Kidney epithelial cell (primary cell): Measurements from ENCODE around the gene C15orf39. TPM values are rescaled to one million over a fixed set of nuclear protein-coding genes. Genes with fewer than 3 reads are reported as not detected.
"Not testable (repeated sequence)": the region's sequence is repeated elsewhere in the genome, so short reads cannot be mapped to it uniquely, and the experiment has no call there.

ENCODE experiments used
- DNase-seq: peaks from one replicate; pipeline ENCODE4 v3.0.0-alpha.2; 2010; ENCODE audit warnings: low read depth
- H3K27me3 ChIP-seq: 2 replicates; pipeline ENCODE4 v1.6.0; 2011; ENCODE audit warnings: low read length; ENCODE audit not compliant: control insufficient read depth, insufficient read depth
- H3K36me3 ChIP-seq: 2 replicates; pipeline ENCODE4 v1.5.1; 2011; ENCODE audit warnings: low read length; ENCODE audit not compliant: control insufficient read depth, insufficient read depth
- H3K4me3 ChIP-seq: 2 replicates; pipeline ENCODE4 v1.5.1; 2011; ENCODE audit warnings: low read depth, mild to moderate bottlenecking, control low read depth, low read length
- CTCF ChIP-seq: IDR thresholded peaks from 2 replicates; pipeline ENCODE4 v1.5.1; 2011; ENCODE audit warnings: mild to moderate bottlenecking, moderate library complexity, low read length, control low read depth, inconsistent platforms; ENCODE audit not compliant: insufficient read depth, poor library complexity, severe bottlenecking
- total RNA-seq: library from RNA; depleted of rRNA; stranded (reverse); fragments of >200 nt; gene quantifications from 2 replicates; pipeline ENCODE4 v1.2.3, GENCODE V29; 2015

C15orf39 gene
- total RNA-seq, 1 donor from 2014 or later, result 26.8 TPM

DNA sequence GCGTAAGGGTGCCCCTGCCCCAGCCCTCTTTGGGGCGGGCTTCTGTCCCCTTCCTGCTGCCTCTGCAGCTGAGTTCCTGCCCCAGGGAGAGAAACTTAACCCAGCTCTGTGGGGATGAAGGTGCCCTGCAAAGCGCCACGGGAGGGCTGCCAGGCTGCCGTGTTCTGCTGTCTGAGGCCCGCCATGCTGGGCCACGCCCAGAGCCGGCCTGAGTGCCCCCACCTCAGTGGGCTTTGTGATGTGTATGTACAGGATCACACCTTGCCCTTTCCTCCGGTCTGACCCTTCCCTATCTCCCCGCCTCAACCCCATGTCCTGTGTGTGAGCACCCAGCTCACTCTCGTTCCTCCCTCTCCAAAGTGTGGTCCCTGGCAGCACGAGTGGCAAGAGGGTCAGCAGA lies 22.6 kb downstream of the C15orf39 start:
- no peak for DNase-seq
- no peaks in the 10 kb centered on the region for H3K36me3 ChIP-seq
- no peak for TF ChIP-seq CTCF
- H3K27me3 ChIP-seq, result peaks cover 2% of the 10 kb centered on the region
- no peak overlapping the region for H3K4me3 ChIP-seq

- not testable (repeated sequence) for H3K27me3 ChIP-seq, DNase-seq, H3K4me3 ChIP-seq, H3K36me3 ChIP-seq
Observed at GRCh38 chr15:75225102-75225836, 23.6 kb downstream of the C15orf39 start.

DNA sequence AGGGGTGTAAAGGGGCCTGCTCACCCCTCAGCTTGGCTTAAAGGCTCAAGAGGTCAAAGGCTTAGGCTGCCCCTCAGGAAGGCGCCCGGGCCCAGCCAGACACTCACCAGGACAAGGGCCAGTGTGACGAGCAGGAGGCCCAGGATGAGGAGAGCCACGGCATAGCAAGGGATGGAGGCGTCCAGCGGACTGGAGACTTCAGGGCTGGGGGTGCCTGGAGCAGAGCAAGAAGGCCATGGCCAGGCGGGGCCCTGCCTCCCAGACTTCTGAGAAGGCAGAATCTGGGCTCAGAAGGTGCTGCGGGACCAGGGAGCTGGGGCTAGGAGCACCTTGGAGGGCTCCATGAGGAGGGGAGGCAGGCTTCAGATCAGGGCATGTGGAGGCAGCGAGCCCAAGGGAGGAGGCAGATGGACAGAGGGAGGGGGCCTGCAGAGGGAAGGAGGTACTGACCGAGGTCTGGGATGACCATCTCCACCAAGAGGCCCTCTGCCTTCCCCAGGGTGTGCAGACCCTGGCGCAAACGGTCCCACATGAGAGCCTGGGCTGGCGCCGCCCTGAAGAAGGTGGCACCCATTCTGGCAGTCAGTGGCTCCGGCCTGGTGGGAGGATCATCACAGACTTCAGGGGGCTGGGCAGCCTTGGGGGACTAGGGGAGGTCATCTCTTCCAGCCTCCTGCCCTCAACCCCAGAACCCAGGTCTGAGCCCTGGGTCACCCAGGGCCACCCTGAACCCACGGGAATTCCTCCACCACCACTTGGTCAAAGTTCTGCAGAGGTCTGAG lies 24.5 kb downstream of the C15orf39 start:
- Histone ChIP-seq H3K36me3 (no peaks in the 10 kb centered on the region), H3K4me3 (no peak overlapping the region), H3K27me3 (peaks cover 2% of the 10 kb centered on the region)
- no peak for TF ChIP-seq CTCF
- no peak for DNase-seq

GRCh38 chr15:75227112-75227511 lies 25.4 kb downstream of the C15orf39 start:
- H3K36me3 ChIP-seq, H3K27me3 ChIP-seq, DNase-seq, H3K4me3 ChIP-seq: not testable (repeated sequence)

DNA sequence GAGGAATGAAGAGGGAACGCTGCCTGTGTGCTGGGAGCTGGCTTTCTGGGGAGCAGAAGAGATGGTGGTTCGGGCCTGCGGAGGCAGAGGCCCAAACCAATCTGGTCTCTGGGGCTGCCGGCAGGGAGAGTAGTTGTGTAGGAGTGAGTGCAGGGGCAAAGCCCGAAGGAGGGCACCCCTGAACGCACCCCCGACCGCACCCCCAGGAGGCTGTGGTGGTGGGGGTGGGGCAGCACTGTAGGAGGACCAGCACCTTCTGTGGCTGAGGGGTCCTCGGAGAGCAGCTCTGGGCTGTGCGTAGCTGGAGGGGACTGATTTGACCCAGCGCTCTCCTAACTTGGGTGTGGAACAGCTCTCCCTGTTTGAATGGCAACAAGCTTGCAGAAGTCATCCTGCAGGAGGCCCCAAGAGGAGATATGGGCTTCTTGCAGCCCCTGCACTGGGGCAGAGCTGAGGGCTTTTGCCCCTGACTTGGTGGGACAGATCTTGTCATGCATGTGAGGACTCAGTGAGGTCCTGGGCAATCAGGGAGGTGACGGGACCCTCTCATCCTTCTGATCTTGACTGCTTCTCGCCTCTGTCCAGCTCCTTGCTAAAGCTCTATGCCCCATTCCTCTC lies 26.1 kb downstream of the C15orf39 start:
- TF ChIP-seq CTCF, result no peak
- Histone ChIP-seq H3K27me3 (peaks cover 2% of the 10 kb centered on the region), H3K4me3 (no peak overlapping the region), H3K36me3 (no peaks in the 10 kb centered on the region)
- DNase-seq, result no peak

GRCh38 chr15:75228787-75229186 lies 27.1 kb downstream of the C15orf39 start:
- DNase-seq, result no peak
- no peak for TF ChIP-seq CTCF
- H3K27me3 ChIP-seq, result peaks cover 6% of the 10 kb centered on the region
- no peaks in the 10 kb centered on the region for H3K36me3 ChIP-seq
- no peak overlapping the region for H3K4me3 ChIP-seq
